Measurements from ENCODE around the gene EXO5.
A peak's percentile ranks its signal among the peaks of the same experiment; 100 is the strongest.
"Not testable (repeated sequence)": the region's sequence is repeated elsewhere in the genome, so short reads cannot be mapped to it uniquely, and the experiment has no call there.

The EXO5 gene

DNA sequence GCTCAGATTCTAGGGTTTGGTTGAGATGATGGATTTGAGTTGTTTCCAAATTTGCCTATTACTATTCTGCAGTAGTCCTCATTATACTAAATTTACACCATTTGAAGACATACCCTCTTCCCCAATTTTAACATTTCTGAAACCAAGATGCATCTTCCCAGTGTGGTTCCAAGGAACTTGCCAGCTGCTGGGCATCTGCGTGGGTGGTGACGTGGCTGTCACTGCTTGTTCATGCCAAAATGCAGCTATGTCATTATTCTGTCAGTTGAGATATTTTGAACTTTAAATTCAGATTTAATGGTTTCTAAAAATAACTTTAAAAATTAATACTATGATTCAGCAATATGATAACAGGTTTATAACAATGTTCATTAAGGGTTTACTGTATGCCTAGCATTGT lies 30.3 kb upstream of the EXO5 start:
- peak overlapping the region; percentile 92 for H3K4me2 ChIP-seq (ENCODE audit: low read length)
- no peaks in the 10 kb centered on the region for H3F3A ChIP-seq (ENCODE audit: insufficient read depth, low read length)
- H3K9ac ChIP-seq (ENCODE audit: low read length): peak overlapping the region; percentile 83; the same call in 1 of the 2 replicates
- peak overlapping the region; percentile 78 for H3K4me3 ChIP-seq (ENCODE audit: low read depth, low read length, poor library complexity, severe bottlenecking)
- H3K36me3 ChIP-seq (ENCODE audit: insufficient read depth, low read length): peaks cover 22% of the 10 kb centered on the region
- no peaks in the 10 kb centered on the region for H3K9me2 ChIP-seq (ENCODE audit: low read depth, low read length)
- no peak overlapping the region for H3K27ac ChIP-seq (ENCODE audit: low read depth, low read length, poor library complexity, severe bottlenecking)
- H3K27me3 ChIP-seq (ENCODE audit: insufficient read depth, low read length): no peaks in the 10 kb centered on the region
- peaks cover 10% of the 10 kb centered on the region for H3K9me3 ChIP-seq (ENCODE audit: low read length)
- H2AFZ ChIP-seq (ENCODE audit: low read length): no peak overlapping the region
- H3K79me2 ChIP-seq (ENCODE audit: insufficient read depth, low read length): no peaks in the 10 kb centered on the region
- TF ChIP-seq, protein P1, sequence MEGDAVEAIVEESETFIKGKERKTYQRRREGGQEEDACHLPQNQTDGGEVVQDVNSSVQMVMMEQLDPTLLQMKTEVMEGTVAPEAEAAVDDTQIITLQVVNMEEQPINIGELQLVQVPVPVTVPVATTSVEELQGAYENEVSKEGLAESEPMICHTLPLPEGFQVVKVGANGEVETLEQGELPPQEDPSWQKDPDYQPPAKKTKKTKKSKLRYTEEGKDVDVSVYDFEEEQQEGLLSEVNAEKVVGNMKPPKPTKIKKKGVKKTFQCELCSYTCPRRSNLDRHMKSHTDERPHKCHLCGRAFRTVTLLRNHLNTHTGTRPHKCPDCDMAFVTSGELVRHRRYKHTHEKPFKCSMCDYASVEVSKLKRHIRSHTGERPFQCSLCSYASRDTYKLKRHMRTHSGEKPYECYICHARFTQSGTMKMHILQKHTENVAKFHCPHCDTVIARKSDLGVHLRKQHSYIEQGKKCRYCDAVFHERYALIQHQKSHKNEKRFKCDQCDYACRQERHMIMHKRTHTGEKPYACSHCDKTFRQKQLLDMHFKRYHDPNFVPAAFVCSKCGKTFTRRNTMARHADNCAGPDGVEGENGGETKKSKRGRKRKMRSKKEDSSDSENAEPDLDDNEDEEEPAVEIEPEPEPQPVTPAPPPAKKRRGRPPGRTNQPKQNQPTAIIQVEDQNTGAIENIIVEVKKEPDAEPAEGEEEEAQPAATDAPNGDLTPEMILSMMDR (IDR thresholded peaks at IDR 0.05; ENCODE audit: low read length): no peak
- no peak for TF ChIP-seq EZH2 (IDR thresholded peaks at IDR 0.05; ENCODE audit: borderline replicate concordance, low read length)
- no peaks in the 10 kb centered on the region for H4K20me1 ChIP-seq (ENCODE audit: insufficient read depth, low read length)
- H3K4me1 ChIP-seq (ENCODE audit: insufficient read depth, low read length, severe bottlenecking): peaks cover 15% of the 10 kb centered on the region

DNA sequence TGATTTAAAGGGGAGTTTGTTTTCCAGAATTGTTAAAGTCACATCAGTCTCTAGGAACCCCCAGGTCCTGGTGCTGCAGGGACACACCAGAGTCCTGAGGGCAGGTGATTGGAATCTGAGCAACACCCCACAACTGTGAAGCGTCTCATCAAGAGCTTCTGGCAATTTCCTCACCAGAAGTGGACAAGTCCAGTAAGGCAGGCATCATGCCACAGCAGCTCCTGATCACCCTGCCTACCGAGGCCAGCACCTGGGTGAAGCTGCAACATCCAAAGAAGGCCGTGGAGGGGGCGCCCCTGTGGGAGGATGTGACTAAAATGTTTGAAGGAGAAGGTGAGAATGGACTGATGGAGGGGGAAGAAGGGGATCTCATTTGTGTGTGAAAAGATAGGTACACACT lies 29.4 kb upstream of the EXO5 start:
- Histone ChIP-seq H3K4me1 (ENCODE audit: insufficient read depth, low read length, severe bottlenecking) (peaks cover 15% of the 10 kb centered on the region), H3K9ac (ENCODE audit: low read length) (no peak overlapping the region), H3K4me2 (ENCODE audit: low read length) (no peak overlapping the region), H3K9me3 (ENCODE audit: low read length) (peaks cover 11% of the 10 kb centered on the region), H3K4me3 (ENCODE audit: low read depth, low read length, poor library complexity, severe bottlenecking) (no peak overlapping the region), H3K27ac (ENCODE audit: low read depth, low read length, poor library complexity, severe bottlenecking) (no peak overlapping the region), H4K20me1 (ENCODE audit: insufficient read depth, low read length) (no peaks in the 10 kb centered on the region), H3K27me3 (ENCODE audit: insufficient read depth, low read length) (no peaks in the 10 kb centered on the region), H3K79me2 (ENCODE audit: insufficient read depth, low read length) (no peaks in the 10 kb centered on the region), H2AFZ (ENCODE audit: low read length) (no peak overlapping the region), H3K36me3 (ENCODE audit: insufficient read depth, low read length) (peaks cover 28% of the 10 kb centered on the region), H3K9me2 (ENCODE audit: low read depth, low read length) (no peaks in the 10 kb centered on the region), H3F3A (ENCODE audit: insufficient read depth, low read length) (no peaks in the 10 kb centered on the region)
- TF ChIP-seq EZH2 (IDR thresholded peaks at IDR 0.05; ENCODE audit: borderline replicate concordance, low read length): no peak
- TF ChIP-seq, protein P1 (IDR thresholded peaks at IDR 0.05; ENCODE audit: low read length): no peak

DNA sequence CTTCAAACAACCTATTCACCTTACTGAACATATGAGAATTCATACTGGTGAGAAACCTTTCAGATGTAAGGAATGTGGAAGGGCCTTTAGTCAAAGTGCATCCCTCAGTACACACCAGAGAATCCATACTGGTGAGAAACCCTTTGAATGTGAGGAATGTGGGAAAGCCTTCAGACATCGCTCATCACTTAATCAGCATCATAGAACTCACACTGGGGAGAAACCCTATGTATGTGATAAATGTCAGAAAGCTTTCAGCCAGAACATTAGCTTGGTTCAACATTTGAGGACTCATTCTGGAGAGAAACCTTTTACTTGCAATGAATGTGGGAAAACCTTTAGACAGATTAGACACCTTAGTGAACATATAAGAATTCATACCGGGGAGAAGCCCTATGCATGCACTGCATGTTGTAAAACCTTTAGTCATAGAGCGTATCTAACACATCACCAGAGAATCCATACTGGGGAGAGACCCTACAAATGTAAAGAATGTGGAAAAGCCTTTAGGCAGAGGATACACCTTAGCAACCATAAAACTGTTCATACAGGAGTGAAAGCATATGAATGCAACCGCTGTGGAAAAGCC lies 13.2 kb upstream of the EXO5 start:
- no peak for TF ChIP-seq EZH2 (IDR thresholded peaks at IDR 0.05; ENCODE audit: borderline replicate concordance, low read length)
- TF ChIP-seq, protein P1 (IDR thresholded peaks at IDR 0.05; ENCODE audit: low read length): no peak
- H3K27me3 ChIP-seq (ENCODE audit: insufficient read depth, low read length): no peaks in the 10 kb centered on the region
- H3K36me3 ChIP-seq (ENCODE audit: insufficient read depth, low read length): peaks cover 50% of the 10 kb centered on the region
- no peaks in the 10 kb centered on the region for H3K4me1 ChIP-seq (ENCODE audit: insufficient read depth, low read length, severe bottlenecking)
- H3K9me3 ChIP-seq (ENCODE audit: low read length): peaks cover 52% of the 10 kb centered on the region
- H3K9ac ChIP-seq (ENCODE audit: low read length): no peak overlapping the region
- H2AFZ ChIP-seq (ENCODE audit: low read length): no peak overlapping the region
- no peak overlapping the region for H3K4me2 ChIP-seq (ENCODE audit: low read length)
- no peaks in the 10 kb centered on the region for H3K9me2 ChIP-seq (ENCODE audit: low read depth, low read length)
- no peaks in the 10 kb centered on the region for H3F3A ChIP-seq (ENCODE audit: insufficient read depth, low read length)
- H3K79me2 ChIP-seq (ENCODE audit: insufficient read depth, low read length): no peaks in the 10 kb centered on the region
- H3K4me3 ChIP-seq (ENCODE audit: low read depth, low read length, poor library complexity, severe bottlenecking): no peak overlapping the region
- H4K20me1 ChIP-seq (ENCODE audit: insufficient read depth, low read length): no peaks in the 10 kb centered on the region
- H3K27ac ChIP-seq (ENCODE audit: low read depth, low read length, poor library complexity, severe bottlenecking): no peak overlapping the region

DNA sequence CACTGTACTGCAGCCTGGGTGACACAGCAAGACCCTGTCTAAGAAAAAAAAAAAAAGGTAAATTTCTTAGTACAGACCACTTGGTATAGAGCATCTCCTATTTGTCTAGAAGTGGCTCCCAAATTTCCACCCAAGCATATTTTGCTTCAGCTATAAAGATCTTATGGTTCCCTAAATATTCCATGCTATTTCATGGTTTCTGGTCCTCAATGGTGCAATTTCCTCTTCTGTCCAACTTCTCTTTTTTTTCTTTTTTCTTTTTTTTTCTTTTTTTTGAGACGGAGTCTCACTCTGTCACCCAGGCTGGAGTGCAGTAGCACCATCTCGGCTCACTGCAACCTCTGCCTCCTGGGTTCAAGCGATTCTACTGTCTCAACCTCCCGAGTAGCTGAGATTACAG lies 5.9 kb upstream of the EXO5 start:
- not testable (repeated sequence) for H3K27me3 ChIP-seq (ENCODE audit: insufficient read depth, low read length); H3K27ac ChIP-seq (ENCODE audit: low read depth, low read length, poor library complexity, severe bottlenecking); H3K9ac ChIP-seq (ENCODE audit: low read length); H3K9me2 ChIP-seq (ENCODE audit: low read depth, low read length); H3K79me2 ChIP-seq (ENCODE audit: insufficient read depth, low read length); H4K20me1 ChIP-seq (ENCODE audit: insufficient read depth, low read length); H3K4me3 ChIP-seq (ENCODE audit: low read depth, low read length, poor library complexity, severe bottlenecking); H3F3A ChIP-seq (ENCODE audit: insufficient read depth, low read length); H2AFZ ChIP-seq (ENCODE audit: low read length); H3K4me2 ChIP-seq (ENCODE audit: low read length); H3K36me3 ChIP-seq (ENCODE audit: insufficient read depth, low read length); H3K4me1 ChIP-seq (ENCODE audit: insufficient read depth, low read length, severe bottlenecking)
- H3K9me3 ChIP-seq (ENCODE audit: low read length): peaks cover 35% of the 10 kb centered on the region

All from OCI-LY1 (cell line).